Activated B cell treated with CpG ODN at 0.5 μM for 24 hours (primary cell): ENCODE results near the gene FHIT. TPM values are rescaled to one million over a fixed set of nuclear protein-coding genes. Genes with fewer than 3 reads are reported as not detected.

Experiments used
- ATAC-seq: fragments of 200-7000 bp; cut with Tn5 transposase; one replicate; pipeline ENCODE4 v1.10.0; 2021; ENCODE audit warnings: low read depth, mild to moderate bottlenecking, moderate library complexity
- CTCF ChIA-PET: fragments of 350-600 bp; sonication (Branson Sonifier 250); formaldehyde crosslinking; loops from one replicate; lab custom pipeline; 2021; ENCODE audit warnings: antibody characterized with exemption; lab: Charles Lee
- POLR2A ChIA-PET: fragments of 350-600 bp; sonication (Branson Sonifier 250); formaldehyde crosslinking; loops from one replicate; lab custom pipeline; 2021; ENCODE audit warnings: antibody characterized with exemption; lab: Charles Lee
- DNase-seq: peaks from one replicate; pipeline ENCODE4 v3.0.0; 2022
- H3K27ac Mint-ChIP-seq: one replicate; pipeline ENCODE4 v1.8.0; 2020; ENCODE audit warnings: mixed read lengths
- H3K27me3 Mint-ChIP-seq: one replicate; pipeline ENCODE4 v1.8.0; 2021; ENCODE audit warnings: mixed read lengths
- H3K36me3 Mint-ChIP-seq: one replicate; pipeline ENCODE4 v1.8.0; 2021; ENCODE audit warnings: low read depth, mixed read lengths
- H3K4me1 Mint-ChIP-seq: one replicate; pipeline ENCODE4 v1.8.0; 2021; ENCODE audit warnings: mixed read lengths
- H3K4me3 Mint-ChIP-seq: one replicate; pipeline ENCODE4 v1.8.0; 2020; ENCODE audit warnings: mild to moderate bottlenecking, mixed read lengths
- H3K9me3 Mint-ChIP-seq: one replicate; pipeline ENCODE4 v1.8.0; 2020; ENCODE audit warnings: mixed read lengths
- intact Hi-C: fragments of 100-400 bp; cut with micrococcal nuclease; formaldehyde crosslinking; loops from one replicate; pipeline ENCODE4 v1.15.1; 2024
- total RNA-seq: library from RNA; stranded (reverse); gene quantifications from 2 replicates; pipeline ENCODE4 v1.2.3, GENCODE V29; 2022
- TF ChIP-seq, protein P1 (sequence below): fragments of 200-600 bp; IDR thresholded peaks from one replicate; pipeline ENCODE4 v1.8.0; 2022; ENCODE audit warnings: antibody characterized with exemption, mild to moderate bottlenecking

Gene FHIT
- total RNA-seq, 1 donor from 2014 or later: 5.5 TPM

DNA sequence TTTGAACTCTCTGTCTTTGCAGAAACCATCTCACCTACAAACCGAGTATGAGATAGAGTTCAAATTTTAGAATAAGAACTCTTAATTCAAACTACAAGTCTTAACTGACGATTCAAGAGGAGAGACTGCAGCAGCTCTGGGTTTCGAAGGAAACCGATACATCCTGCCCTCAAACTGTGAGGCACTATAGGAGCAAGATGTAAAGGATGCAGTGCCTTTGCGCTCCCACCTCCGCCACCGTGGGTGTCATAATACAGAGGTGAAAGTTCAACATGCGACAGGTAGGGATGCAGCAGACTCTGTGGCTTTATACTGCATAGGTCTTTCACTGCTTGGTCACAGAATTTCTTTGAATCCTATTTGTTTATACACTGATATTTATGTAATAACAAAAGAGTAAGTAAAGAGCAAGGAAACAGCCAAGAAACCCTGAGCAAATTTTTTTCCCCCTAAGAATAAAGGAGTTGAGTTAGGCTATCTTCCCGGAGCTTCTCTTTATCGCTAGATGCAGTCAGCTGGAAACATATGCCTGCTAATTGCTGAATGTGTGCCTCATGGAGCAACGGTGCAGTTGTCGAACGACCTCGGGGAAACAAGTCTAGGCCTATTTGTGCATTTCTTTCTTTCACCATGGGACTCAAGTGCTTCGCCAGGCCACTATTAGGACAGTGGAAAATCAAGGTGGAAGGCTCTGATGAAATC is 1103.9 kb downstream of the FHIT start:
- H3K4me1 Mint-ChIP-seq: no peaks in the 10 kb centered on the region
- no peak overlapping the region for H3K27ac Mint-ChIP-seq
- no peaks in the 10 kb centered on the region for H3K36me3 Mint-ChIP-seq
- H3K9me3 Mint-ChIP-seq: no peaks in the 10 kb centered on the region
- TF ChIP-seq, protein P1, sequence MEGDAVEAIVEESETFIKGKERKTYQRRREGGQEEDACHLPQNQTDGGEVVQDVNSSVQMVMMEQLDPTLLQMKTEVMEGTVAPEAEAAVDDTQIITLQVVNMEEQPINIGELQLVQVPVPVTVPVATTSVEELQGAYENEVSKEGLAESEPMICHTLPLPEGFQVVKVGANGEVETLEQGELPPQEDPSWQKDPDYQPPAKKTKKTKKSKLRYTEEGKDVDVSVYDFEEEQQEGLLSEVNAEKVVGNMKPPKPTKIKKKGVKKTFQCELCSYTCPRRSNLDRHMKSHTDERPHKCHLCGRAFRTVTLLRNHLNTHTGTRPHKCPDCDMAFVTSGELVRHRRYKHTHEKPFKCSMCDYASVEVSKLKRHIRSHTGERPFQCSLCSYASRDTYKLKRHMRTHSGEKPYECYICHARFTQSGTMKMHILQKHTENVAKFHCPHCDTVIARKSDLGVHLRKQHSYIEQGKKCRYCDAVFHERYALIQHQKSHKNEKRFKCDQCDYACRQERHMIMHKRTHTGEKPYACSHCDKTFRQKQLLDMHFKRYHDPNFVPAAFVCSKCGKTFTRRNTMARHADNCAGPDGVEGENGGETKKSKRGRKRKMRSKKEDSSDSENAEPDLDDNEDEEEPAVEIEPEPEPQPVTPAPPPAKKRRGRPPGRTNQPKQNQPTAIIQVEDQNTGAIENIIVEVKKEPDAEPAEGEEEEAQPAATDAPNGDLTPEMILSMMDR: no peak
- no peak overlapping the region for H3K4me3 Mint-ChIP-seq
- ChIA-PET POLR2A (no interaction called here), CTCF (no interaction called here)
- intact Hi-C loops: no loop called here
- DNase-seq (no peak), ATAC-seq (no peak)
- H3K27me3 Mint-ChIP-seq: no peaks in the 10 kb centered on the region

DNA sequence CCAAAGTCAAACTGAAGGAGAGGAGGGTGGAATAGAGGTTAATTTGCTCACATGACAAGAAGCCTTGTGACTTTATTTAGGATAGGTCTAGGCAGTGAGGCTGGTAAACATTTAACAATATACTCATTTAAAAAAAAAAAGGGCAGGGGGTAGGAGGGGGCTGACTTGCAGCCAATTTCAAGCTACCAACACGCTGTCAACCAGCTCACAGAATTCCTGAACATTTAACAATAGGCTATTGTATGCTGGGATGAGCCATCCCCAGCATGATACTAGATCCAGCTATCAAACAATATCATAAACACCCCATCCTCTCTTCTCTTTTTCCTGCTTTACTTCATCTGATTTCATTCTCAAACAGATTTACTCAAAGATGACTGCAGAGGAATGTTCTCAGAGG is 1105.1 kb downstream of the FHIT start:
- Mint-ChIP-seq H3K4me3 (no peak overlapping the region), H3K36me3 (no peaks in the 10 kb centered on the region), H3K4me1 (no peaks in the 10 kb centered on the region), H3K27ac (no peak overlapping the region), H3K27me3 (no peaks in the 10 kb centered on the region), H3K9me3 (no peaks in the 10 kb centered on the region)
- CTCF ChIA-PET: no interaction called here
- DNase-seq: no peak
- intact Hi-C loops: no loop called here
- POLR2A ChIA-PET: no interaction called here
- no peak for ATAC-seq
- TF ChIP-seq, protein P1: no peak

DNA sequence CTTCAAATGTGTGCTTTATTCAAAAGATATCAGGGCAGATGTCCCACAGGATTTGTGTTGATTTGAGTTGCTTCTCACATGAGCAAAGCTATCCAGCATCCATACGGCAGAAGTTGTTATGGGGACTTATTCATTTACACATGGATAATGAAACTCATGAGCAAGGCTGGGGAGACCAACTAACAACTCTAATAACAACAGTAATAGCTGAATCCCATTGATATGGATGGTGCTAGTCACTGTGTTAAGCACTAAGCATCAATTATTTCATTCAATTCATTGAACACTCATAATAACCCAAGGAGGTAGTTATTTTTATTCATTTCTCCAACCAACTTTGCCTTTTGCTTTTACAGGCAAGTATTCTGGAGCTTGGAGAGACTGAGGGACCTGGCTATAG is 1107.2 kb downstream of the FHIT start:
- H3K4me3 Mint-ChIP-seq: no peak overlapping the region

DNA sequence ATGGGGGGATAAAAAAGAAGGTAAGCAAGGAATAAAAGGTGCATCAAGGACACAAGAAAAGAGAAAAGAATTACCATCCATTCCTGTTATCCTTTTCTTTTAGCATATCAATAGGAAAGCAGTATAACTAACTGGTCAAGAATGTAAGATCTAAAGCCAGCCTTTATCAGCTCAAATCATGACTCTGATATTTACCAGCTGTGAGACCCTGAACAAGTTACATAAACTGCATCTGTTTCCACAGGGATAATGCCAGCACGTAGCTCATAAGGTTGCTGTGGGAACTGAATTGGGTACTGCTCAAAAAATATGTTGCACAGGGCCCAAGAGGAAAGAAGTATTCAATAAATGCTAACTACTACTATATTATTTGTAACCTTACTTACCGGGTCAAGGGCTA is 1109.2 kb downstream of the FHIT start:
- Mint-ChIP-seq H3K4me3 (no peak overlapping the region), H3K27ac (no peak overlapping the region), H3K9me3 (no peaks in the 10 kb centered on the region), H3K36me3 (no peaks in the 10 kb centered on the region), H3K4me1 (no peaks in the 10 kb centered on the region), H3K27me3 (no peaks in the 10 kb centered on the region)
- POLR2A ChIA-PET: no interaction called here
- no peak for DNase-seq
- intact Hi-C loops: no loop called here
- no peak for ATAC-seq
- CTCF ChIA-PET: no interaction called here
- TF ChIP-seq, protein P1: no peak

More for the DNA sequence above, 1107.2 kb downstream of the FHIT start:
- TF ChIP-seq, protein P1: no peak
- DNase-seq (no peak), ATAC-seq (no peak)
- Mint-ChIP-seq H3K36me3 (no peaks in the 10 kb centered on the region), H3K9me3 (no peaks in the 10 kb centered on the region), H3K27me3 (no peaks in the 10 kb centered on the region), H3K27ac (no peak overlapping the region), H3K4me1 (no peaks in the 10 kb centered on the region)
- POLR2A ChIA-PET: no interaction called here
- intact Hi-C loops: no loop called here
- CTCF ChIA-PET: no interaction called here

DNA sequence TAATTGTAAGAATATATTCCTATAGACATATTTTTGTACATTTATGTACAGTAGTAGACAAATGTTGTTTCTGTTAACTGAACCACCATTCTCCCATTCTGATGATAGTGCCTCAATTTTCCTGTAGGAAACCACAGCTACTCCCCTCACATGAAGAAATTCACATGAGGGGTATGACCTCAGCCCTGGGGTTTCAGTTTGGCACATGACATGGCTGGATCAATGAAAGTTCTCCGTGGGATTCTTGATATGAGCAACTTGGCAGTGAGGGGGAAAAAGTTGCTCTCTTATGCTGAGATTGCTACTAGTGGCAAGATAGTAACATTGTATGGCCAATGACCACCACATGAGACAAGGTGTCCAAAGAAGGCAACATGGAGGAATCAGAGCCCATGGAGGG is 1111.1 kb downstream of the FHIT start:
- no peaks in the 10 kb centered on the region for H3K27me3 Mint-ChIP-seq
- H3K36me3 Mint-ChIP-seq: no peaks in the 10 kb centered on the region
- H3K4me1 Mint-ChIP-seq: no peaks in the 10 kb centered on the region
- DNase-seq (no peak), ATAC-seq (no peak)
- no peak overlapping the region for H3K4me3 Mint-ChIP-seq
- no peak overlapping the region for H3K27ac Mint-ChIP-seq
- H3K9me3 Mint-ChIP-seq: no peaks in the 10 kb centered on the region
- intact Hi-C loops: no loop called here
- ChIA-PET CTCF (no interaction called here), POLR2A (no interaction called here)
- TF ChIP-seq, protein P1: no peak
